ENCODE measurements around the gene CCDC15. TPM values are rescaled to one million over a fixed set of nuclear protein-coding genes. Genes with fewer than 3 reads are reported as not detected.

Gene CCDC15
- total and polyA plus RNA-seq, 2 of the 4 experiments (the other 2 are of a cell fraction): 1.1 to 2.0 TPM

GRCh38 chr11:125085301-125086081 lies 131.5 kb downstream of the CCDC15 start:
- Histone ChIP-seq H3K14ac (replicated peaks; ENCODE audit: low read depth, low read length) (no peak overlapping the region), H2BK5ac (ENCODE audit: low read depth, low read length, poor library complexity, severe bottlenecking) (no peak overlapping the region), H3K4me1 (ENCODE audit: control insufficient read depth, insufficient read depth, low read length) (peaks cover 11% of the 10 kb centered on the region), H3K18ac (ENCODE audit: low read depth, low read length) (no peak overlapping the region), H4K20me1 (ENCODE audit: insufficient read depth, low read length) (no peaks in the 10 kb centered on the region), H4K91ac (ENCODE audit: insufficient read depth, low read depth, low read length) (no peak overlapping the region), H2AFZ (replicated peaks; ENCODE audit: low read length, poor library complexity) (no peak overlapping the region), H3K9ac (ENCODE audit: low read depth, low read length) (no peak overlapping the region), H2BK120ac (ENCODE audit: low read depth, low read length) (no peak overlapping the region), H3K27ac (ENCODE audit: insufficient read depth, low read length) (no peak overlapping the region), H3K4me2 (ENCODE audit: low read depth, low read length) (no peak overlapping the region), H2AK9ac (replicated peaks; ENCODE audit: low read depth, low read length, poor library complexity) (no peak overlapping the region), H2BK20ac (ENCODE audit: low read depth, low read length) (no peak overlapping the region), H2AK5ac (ENCODE audit: low read depth, low read length) (no peak overlapping the region), H3K4me3 (ENCODE audit: insufficient read depth, low read depth, low read length) (no peak overlapping the region), H4K8ac (ENCODE audit: low read depth in 2 of 2, low read length in 2 of 2) (no peak overlapping the region), H3K4ac (ENCODE audit: low read depth, low read length) (no peak overlapping the region), H2BK15ac (ENCODE audit: low read depth, low read length) (no peak overlapping the region), H3K27me3 (ENCODE audit: control insufficient read depth, insufficient read depth, low read length) (no peaks in the 10 kb centered on the region), H3K23ac (ENCODE audit: low read depth, low read length) (no peak overlapping the region), H4K5ac (ENCODE audit: low read depth, low read length) (no peak overlapping the region), H3K36me3 (ENCODE audit: control insufficient read depth, insufficient read depth, low read length) (no peaks in the 10 kb centered on the region), H3K9me3 (ENCODE audit: control insufficient read depth, insufficient read depth, low read length) (no peaks in the 10 kb centered on the region), H3K9me1 (ENCODE audit: insufficient read depth, low read length) (peaks cover 15% of the 10 kb centered on the region), H3K79me1 (ENCODE audit: low read depth in 1 of 2, low read length in 2 of 2) (no peaks in the 10 kb centered on the region), H3K56ac (ENCODE audit: extremely low read depth, insufficient read depth, low read length) (no peak overlapping the region)
- ChIA-PET POLR2A (ENCODE audit: unreplicated experiment) (no interaction called here), CTCF (no interaction called here)
- intact Hi-C loops (cut with micrococcal nuclease): no loop called here
- no peak for ATAC-seq (ENCODE audit: low read depth)
- no TSS peak for BruUV-seq (replicated peaks)
- 87% methylated on average over 6 of the region's 20 CpGs; no CpG with 5 or more reads in 1 of the 2 experiments for WGBS, 2 experiments (ENCODE audit: extremely low coverage in 2 of 2, insufficient read length in 1 of 2)
- dilution Hi-C loops (cut with HindIII; ENCODE audit: low sequenced_read_pairs, unreplicated experiment): no loop called here
- no peak for DNase-seq
- in situ Hi-C loops (cut with MboI; ENCODE audit: low sequenced_read_pairs): no loop called here
- TF ChIP-seq MAFK (IDR thresholded peaks at IDR 0.05; ENCODE audit: low read depth, low read length): no peak
- TF ChIP-seq RCOR1 (IDR thresholded peaks at IDR 0.05; ENCODE audit: insufficient replicate concordance, low read length): no peak
- no peak for TF ChIP-seq FOS (IDR thresholded peaks at IDR 0.05; ENCODE audit: low read depth, low read length)
- no peak for TF ChIP-seq BHLHE40 (IDR thresholded peaks at IDR 0.05; ENCODE audit: low read depth, low read length)
- TF ChIP-seq ELK1 (IDR thresholded peaks at IDR 0.05; ENCODE audit: borderline replicate concordance, low read depth, low read length): no peak
- TF ChIP-seq SMC3 (IDR thresholded peaks at IDR 0.05; ENCODE audit: low read depth, low read length): no peak
- TF ChIP-seq, protein P1, sequence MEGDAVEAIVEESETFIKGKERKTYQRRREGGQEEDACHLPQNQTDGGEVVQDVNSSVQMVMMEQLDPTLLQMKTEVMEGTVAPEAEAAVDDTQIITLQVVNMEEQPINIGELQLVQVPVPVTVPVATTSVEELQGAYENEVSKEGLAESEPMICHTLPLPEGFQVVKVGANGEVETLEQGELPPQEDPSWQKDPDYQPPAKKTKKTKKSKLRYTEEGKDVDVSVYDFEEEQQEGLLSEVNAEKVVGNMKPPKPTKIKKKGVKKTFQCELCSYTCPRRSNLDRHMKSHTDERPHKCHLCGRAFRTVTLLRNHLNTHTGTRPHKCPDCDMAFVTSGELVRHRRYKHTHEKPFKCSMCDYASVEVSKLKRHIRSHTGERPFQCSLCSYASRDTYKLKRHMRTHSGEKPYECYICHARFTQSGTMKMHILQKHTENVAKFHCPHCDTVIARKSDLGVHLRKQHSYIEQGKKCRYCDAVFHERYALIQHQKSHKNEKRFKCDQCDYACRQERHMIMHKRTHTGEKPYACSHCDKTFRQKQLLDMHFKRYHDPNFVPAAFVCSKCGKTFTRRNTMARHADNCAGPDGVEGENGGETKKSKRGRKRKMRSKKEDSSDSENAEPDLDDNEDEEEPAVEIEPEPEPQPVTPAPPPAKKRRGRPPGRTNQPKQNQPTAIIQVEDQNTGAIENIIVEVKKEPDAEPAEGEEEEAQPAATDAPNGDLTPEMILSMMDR (conservative IDR thresholded peaks at IDR 0.05; ENCODE audit: low read depth, low read length): no peak
- TF ChIP-seq POLR2A (IDR thresholded peaks at IDR 0.05; ENCODE audit: low read depth, low read length): no peak
- no peak for TF ChIP-seq CHD1 (IDR thresholded peaks at IDR 0.05; ENCODE audit: low read depth, low read length)
- TF ChIP-seq RFX5 (IDR thresholded peaks at IDR 0.05; ENCODE audit: low read depth, low read length): no peak

All from IMR-90 (cell line).